OCI-LY7 (cell line): ENCODE measurements around the gene CMKLR1. TPM values are rescaled to one million over a fixed set of nuclear protein-coding genes. Genes with fewer than 3 reads are reported as not detected.

ENCODE experiments used
- BruUV-seq: library from RNA; stranded (reverse); fragments of 400-500 nt; replicated peaks from 2 replicates; lab custom pipeline; 2021; lab: Mats Ljungman, UMichigan
- CTCF ChIA-PET: fragments of 300-600 bp; sonication (Branson Sonifier 250); formaldehyde crosslinking; loops from one replicate; lab custom pipeline; 2022; ENCODE audit warnings: antibody characterized with exemption; ENCODE audit not compliant: unreplicated experiment; lab: Charles Lee
- POLR2A ChIA-PET: fragments of 300-600 bp; sonication (Branson Sonifier 250); formaldehyde crosslinking; loops from one replicate; lab custom pipeline; 2022; ENCODE audit warnings: antibody characterized with exemption; lab: Charles Lee
- DNase-seq: peaks from one replicate; pipeline ENCODE4 v3.0.0-alpha.2; 2015; ENCODE audit warnings: low spot score
- H2AFZ ChIP-seq: fragments of 200-600 bp; sonication (generic), shearing (Covaris generic); 2 replicates; pipeline ENCODE4 v1.6.1; 2014; ENCODE audit warnings: mild to moderate bottlenecking, antibody characterized with exemption, low read length, moderate library complexity
- H3K27ac ChIP-seq: fragments of 200-600 bp; sonication (generic); 2 replicates; pipeline ENCODE4 v1.5.1; 2014; ENCODE audit warnings: mixed run types, low read depth, mild to moderate bottlenecking, moderate library complexity, low read length, inconsistent platforms; ENCODE audit not compliant: poor library complexity, severe bottlenecking
- H3K36me3 ChIP-seq: fragments of 200-600 bp; sonication (generic); 2 replicates; pipeline ENCODE4 v1.6.1; 2014; ENCODE audit warnings: mild to moderate bottlenecking, antibody characterized with exemption, low read length, moderate library complexity, mixed read lengths; ENCODE audit not compliant: insufficient read depth
- H3K4me1 ChIP-seq: fragments of 200-600 bp; sonication (generic); 2 replicates; pipeline ENCODE4 v1.5.1; 2014; ENCODE audit warnings: mild to moderate bottlenecking, low read length; ENCODE audit not compliant: insufficient read depth, poor library complexity, severe bottlenecking
- H3K4me2 ChIP-seq: fragments of 200-600 bp; sonication (generic); 2 replicates; pipeline ENCODE4 v1.6.1; 2014; ENCODE audit warnings: mild to moderate bottlenecking, low read length
- H3K4me3 ChIP-seq: fragments of 200-600 bp; sonication (generic); 2 replicates; pipeline ENCODE4 v1.5.1; 2014; ENCODE audit warnings: mild to moderate bottlenecking, low read depth, low read length; ENCODE audit not compliant: poor library complexity, severe bottlenecking
- H3K79me2 ChIP-seq: fragments of 200-600 bp; sonication (generic); 2 replicates; pipeline ENCODE4 v1.6.1; 2016; ENCODE audit warnings: low read depth, mild to moderate bottlenecking, low read length, moderate library complexity, mixed read lengths; ENCODE audit not compliant: insufficient read depth
- H3K9me2 ChIP-seq: fragments of 200-600 bp; sonication (generic); 2 replicates; pipeline ENCODE4 v1.6.1; 2016; ENCODE audit warnings: mild to moderate bottlenecking, low read length, mixed read lengths; ENCODE audit not compliant: insufficient read depth
- H3K9me3 ChIP-seq: fragments of 200-600 bp; sonication (generic); 2 replicates; pipeline ENCODE4 v1.6.1; 2014; ENCODE audit warnings: mild to moderate bottlenecking, mixed run types, low read length, mixed read lengths
- H4K20me1 ChIP-seq: fragments of 200-600 bp; sonication (generic); 2 replicates; pipeline ENCODE4 v1.6.1; 2014; ENCODE audit warnings: mild to moderate bottlenecking, antibody characterized with exemption, low read length, moderate library complexity, mixed read lengths; ENCODE audit not compliant: insufficient read depth
- EZH2phosphoT487 ChIP-seq: fragments of 200-600 bp; sonication (generic); IDR thresholded peaks from 2 replicates; pipeline ENCODE4 v1.6.1; 2018; ENCODE audit warnings: low read depth, borderline replicate concordance, mild to moderate bottlenecking, mixed run types, antibody characterized with exemption, low read length, moderate library complexity, mixed read lengths
- intact Hi-C: fragments of 100-400 bp; cut with micrococcal nuclease; formaldehyde crosslinking; loops from one replicate; pipeline ENCODE4 v1.10.0; 2022; ENCODE audit not compliant: unreplicated experiment
- total RNA-seq, 2 experiments: library from RNA; depleted of rRNA in 1 of 2; stranded (reverse); fragments of >200 nt in 1 of 2; shearing (Covaris generic) in 1 of 2; gene quantifications; 2 replicates each; pipeline ENCODE4 v1.2.3, GENCODE V29; 2014 to 2022
- TF ChIP-seq, protein P1 (sequence below): fragments of 200-600 bp; sonication (generic); conservative IDR thresholded peaks from 2 replicates; pipeline ENCODE4 v1.5.1; 2014; ENCODE audit warnings: mild to moderate bottlenecking, antibody characterized with exemption, low read length, moderate library complexity, mixed read lengths

Gene CMKLR1
- total RNA-seq, 2 experiments from 2014 or later = not detected

DNA sequence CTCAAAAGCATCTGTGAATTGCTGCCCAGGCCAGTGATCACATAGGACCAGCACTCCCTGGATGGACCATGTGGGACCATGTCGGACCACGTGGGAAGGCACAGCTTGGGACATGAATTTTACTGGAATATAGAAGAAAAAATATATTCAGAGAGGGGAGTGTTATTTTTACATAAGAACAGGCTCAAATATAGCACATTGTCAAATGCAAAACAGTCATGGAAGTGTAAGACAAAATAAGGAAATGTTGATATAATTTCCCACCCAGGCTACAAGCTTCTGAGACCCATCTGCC, 68.3 kb downstream of the CMKLR1 start:
- POLR2A ChIA-PET = no interaction called here
- CTCF ChIA-PET = no interaction called here
- intact Hi-C loops = no loop called here
- Histone ChIP-seq H3K4me2 (no peak overlapping the region), H3K9me3 (no peaks in the 10 kb centered on the region), H3K27ac (no peak overlapping the region), H2AFZ (no peak overlapping the region), H3K79me2 (no peaks in the 10 kb centered on the region), H3K36me3 (no peaks in the 10 kb centered on the region), H4K20me1 (no peaks in the 10 kb centered on the region), H3K4me1 (no peaks in the 10 kb centered on the region), H3K4me3 (no peak overlapping the region), H3K9me2 (no peaks in the 10 kb centered on the region)
- no peak for TF ChIP-seq EZH2phosphoT487
- TF ChIP-seq, protein P1, sequence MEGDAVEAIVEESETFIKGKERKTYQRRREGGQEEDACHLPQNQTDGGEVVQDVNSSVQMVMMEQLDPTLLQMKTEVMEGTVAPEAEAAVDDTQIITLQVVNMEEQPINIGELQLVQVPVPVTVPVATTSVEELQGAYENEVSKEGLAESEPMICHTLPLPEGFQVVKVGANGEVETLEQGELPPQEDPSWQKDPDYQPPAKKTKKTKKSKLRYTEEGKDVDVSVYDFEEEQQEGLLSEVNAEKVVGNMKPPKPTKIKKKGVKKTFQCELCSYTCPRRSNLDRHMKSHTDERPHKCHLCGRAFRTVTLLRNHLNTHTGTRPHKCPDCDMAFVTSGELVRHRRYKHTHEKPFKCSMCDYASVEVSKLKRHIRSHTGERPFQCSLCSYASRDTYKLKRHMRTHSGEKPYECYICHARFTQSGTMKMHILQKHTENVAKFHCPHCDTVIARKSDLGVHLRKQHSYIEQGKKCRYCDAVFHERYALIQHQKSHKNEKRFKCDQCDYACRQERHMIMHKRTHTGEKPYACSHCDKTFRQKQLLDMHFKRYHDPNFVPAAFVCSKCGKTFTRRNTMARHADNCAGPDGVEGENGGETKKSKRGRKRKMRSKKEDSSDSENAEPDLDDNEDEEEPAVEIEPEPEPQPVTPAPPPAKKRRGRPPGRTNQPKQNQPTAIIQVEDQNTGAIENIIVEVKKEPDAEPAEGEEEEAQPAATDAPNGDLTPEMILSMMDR = no peak
- DNase-seq = no peak
- BruUV-seq = no TSS peak

DNA sequence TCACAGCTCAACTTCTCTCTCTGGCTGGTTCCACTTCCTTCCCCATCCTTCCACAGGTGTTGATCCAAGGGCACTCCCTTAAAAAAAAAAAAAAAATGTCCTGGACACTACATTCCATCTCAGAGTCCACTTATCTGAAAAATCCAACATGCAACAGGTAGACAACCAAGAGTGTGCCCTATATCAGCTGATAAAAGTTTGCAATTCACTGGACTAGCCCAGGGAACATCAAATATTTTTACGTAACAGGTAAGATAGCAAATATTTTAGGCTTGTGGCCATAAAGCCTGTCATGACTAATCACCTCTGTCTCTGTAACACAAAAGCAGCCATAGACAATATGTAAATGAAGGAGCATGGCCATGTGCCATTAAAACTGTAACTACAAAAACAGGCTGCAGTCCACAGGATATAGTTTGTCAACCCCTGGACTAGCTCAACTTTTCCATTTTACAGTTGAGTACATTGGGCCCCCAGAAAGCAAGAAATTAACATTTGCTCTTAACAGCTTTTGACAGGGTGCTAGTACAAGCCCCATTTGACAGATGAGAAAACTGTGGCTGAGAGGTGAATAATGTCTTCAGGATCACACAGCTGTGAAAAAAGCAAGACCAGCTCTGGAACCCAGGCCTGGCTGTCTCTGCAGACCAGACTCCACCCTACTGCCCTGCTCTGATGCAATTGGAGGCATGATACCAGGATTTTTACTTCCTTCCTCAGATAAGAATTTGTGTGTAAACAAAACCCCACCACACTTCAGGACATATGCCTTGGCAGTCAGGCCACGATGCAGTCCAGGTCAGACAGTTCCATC, 68.9 kb downstream of the CMKLR1 start:
- Histone ChIP-seq H3K36me3 (no peaks in the 10 kb centered on the region), H3K4me1 (no peaks in the 10 kb centered on the region), H3K27ac (no peak overlapping the region), H3K4me2 (no peak overlapping the region), H2AFZ (no peak overlapping the region), H3K4me3 (no peak overlapping the region), H3K9me3 (no peaks in the 10 kb centered on the region), H4K20me1 (no peaks in the 10 kb centered on the region), H3K79me2 (no peaks in the 10 kb centered on the region), H3K9me2 (no peaks in the 10 kb centered on the region)
- ChIA-PET CTCF (interaction anchor here (0.6 kb wide), 1 partner anchor 242 kb away, joined by 4 read pairs; no protein-coding TSS in a partner anchor), POLR2A (interaction anchor here (0.5 kb wide), 1 partner anchor 441 kb away, joined by 3 read pairs; no protein-coding TSS in a partner anchor)
- BruUV-seq = no TSS peak
- TF ChIP-seq EZH2phosphoT487 = no peak
- TF ChIP-seq, protein P1 = no peak
- intact Hi-C loops = no loop called here
- DNase-seq = no peak

DNA sequence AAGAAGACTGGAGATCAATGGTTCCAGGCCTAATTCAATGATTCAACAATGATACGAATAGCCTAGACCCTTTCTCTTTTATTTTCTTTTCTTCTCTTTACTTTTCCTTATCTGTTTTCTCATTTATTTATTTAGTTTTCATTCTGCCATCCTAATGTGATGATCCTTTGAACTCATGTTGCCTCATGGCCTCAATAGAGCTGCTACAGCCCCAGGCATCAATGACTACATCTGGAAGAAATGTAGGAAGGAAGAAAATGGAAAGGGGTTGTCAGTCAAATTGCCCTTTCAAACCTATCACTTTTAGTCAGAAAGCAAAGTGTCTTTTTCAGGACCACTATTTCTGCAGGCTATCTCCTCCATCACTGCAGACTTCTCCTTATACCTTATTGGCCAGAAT, 69.9 kb downstream of the CMKLR1 start:
- no peak overlapping the region for H3K27ac ChIP-seq
- DNase-seq = no peak
- no peaks in the 10 kb centered on the region for H3K36me3 ChIP-seq
- TF ChIP-seq, protein P1 = no peak
- TF ChIP-seq EZH2phosphoT487 = no peak
- ChIA-PET POLR2A (interaction anchor here (0.6 kb wide), 1 partner anchor 85 kb away, joined by 4 read pairs; no protein-coding TSS in a partner anchor), CTCF (interaction anchor here (0.6 kb wide), 1 partner anchor 241 kb away, joined by 4 read pairs; no protein-coding TSS in a partner anchor)
- no peaks in the 10 kb centered on the region for H3K4me1 ChIP-seq
- H4K20me1 ChIP-seq = no peaks in the 10 kb centered on the region
- H2AFZ ChIP-seq = no peak overlapping the region
- no peak overlapping the region for H3K4me3 ChIP-seq
- no TSS peak for BruUV-seq
- no peaks in the 10 kb centered on the region for H3K9me2 ChIP-seq
- no peaks in the 10 kb centered on the region for H3K9me3 ChIP-seq
- no peaks in the 10 kb centered on the region for H3K79me2 ChIP-seq
- intact Hi-C loops = no loop called here
- H3K4me2 ChIP-seq = no peak overlapping the region
